Endothelial cell of umbilical vein (primary cell): ENCODE measurements around the gene DPP6. TPM values are rescaled to one million over a fixed set of nuclear protein-coding genes. Genes with fewer than 3 reads are reported as not detected.

Experiments
- BruUV-seq: library from RNA; stranded (reverse); fragments of 400-500 nt; replicated peaks from 2 replicates; lab custom pipeline; 2021; lab: Mats Ljungman, UMichigan
- CTCF ChIA-PET: fragments of 300-600, 350-600 bp; sonication (Branson Sonifier 250); formaldehyde crosslinking; loops from one replicate; lab custom pipeline; 2021; ENCODE audit warnings: antibody characterized with exemption, inconsistent platforms; lab: Charles Lee
- POLR2A ChIA-PET: fragments of 300-600, 350-600 bp; sonication (Branson Sonifier 250); formaldehyde crosslinking; loops from one replicate; lab custom pipeline; 2021; ENCODE audit warnings: antibody characterized with exemption, inconsistent platforms; lab: Charles Lee
- DNase-seq: peaks from one replicate; pipeline ENCODE4 v3.0.0-alpha.2; 2011; ENCODE audit warnings: low read depth, low spot score
- FAIRE-seq: peaks from 2 replicates; lab custom pipeline; 2011; peaks lifted over from hg19 to GRCh38; lab: Jason Lieb, UNC
- H2AFZ ChIP-seq: 2 replicates; pipeline ENCODE4 v1.6.0; 2012; ENCODE audit warnings: low read depth, low read length, control low read depth, inconsistent platforms
- H3K27ac ChIP-seq: 2 replicates; pipeline ENCODE4 v1.5.1; 2011; ENCODE audit warnings: low read depth, mild to moderate bottlenecking, control low read depth, low read length, moderate library complexity; ENCODE audit not compliant: insufficient read depth
- H3K27me3 ChIP-seq, 2 experiments: 2 replicates each; pipeline versions ENCODE4 v1.6.0 to v1.6.1; 2011; ENCODE audit warnings: low read length in 2 of 2, mixed read lengths in 1 of 2; ENCODE audit not compliant: control insufficient read depth in 2 of 2, insufficient read depth in 2 of 2
- H3K36me3 ChIP-seq, 2 experiments: 2 replicates in 1 of 2; 3 replicates in 1 of 2; pipeline ENCODE4 v1.5.1; 2011; ENCODE audit warnings: low read length in 2 of 2, mild to moderate bottlenecking in 1 of 2, moderate library complexity in 1 of 2; ENCODE audit not compliant: control insufficient read depth in 2 of 2, insufficient read depth in 2 of 2; ENCODE audit errors: extremely low read depth in 1 of 2
- H3K4me1 ChIP-seq: 3 replicates; pipeline ENCODE4 v1.5.1; 2011; ENCODE audit warnings: mild to moderate bottlenecking, low read length; ENCODE audit not compliant: control insufficient read depth, insufficient read depth; ENCODE audit errors: extremely low read depth
- H3K4me2 ChIP-seq: 2 replicates; pipeline ENCODE4 v1.6.1; 2011; ENCODE audit warnings: low read length, control low read depth, mixed read lengths; ENCODE audit not compliant: insufficient read depth
- H3K4me3 ChIP-seq, 3 experiments: fragments of 200-600 bp in 1 of 3; sonication (generic), shearing (Covaris generic) in 1 of 3; replicated peaks in 1 of 3; 2 replicates each; pipeline ENCODE4 v1.5.1; 2011 to 2016; ENCODE audit warnings: control low read depth in 3 of 3, low read length in 3 of 3, mild to moderate bottlenecking in 2 of 3, inconsistent platforms in 1 of 3, low read depth in 1 of 3, moderate library complexity in 1 of 3; ENCODE audit not compliant: insufficient read depth in 1 of 3
- H3K79me2 ChIP-seq: 2 replicates; pipeline ENCODE4 v1.6.0; 2012; ENCODE audit warnings: low read length, inconsistent platforms; ENCODE audit not compliant: control insufficient read depth, insufficient read depth
- H3K9ac ChIP-seq: replicated peaks from 2 replicates; pipeline ENCODE3; 2011; ENCODE audit warnings: low read length, control low read depth; ENCODE audit not compliant: insufficient read depth; ENCODE audit errors: extremely low read depth
- H3K9me1 ChIP-seq: replicated peaks from 3 replicates; pipeline ENCODE4 v1.6.0; 2011; ENCODE audit warnings: mild to moderate bottlenecking, low read length; ENCODE audit not compliant: control insufficient read depth, insufficient read depth; ENCODE audit errors: extremely low read depth
- H3K9me3 ChIP-seq: replicated peaks from 2 replicates; pipeline ENCODE4 v1.5.1; 2012; ENCODE audit warnings: low read length, inconsistent platforms; ENCODE audit not compliant: control insufficient read depth, insufficient read depth
- H4K20me1 ChIP-seq: replicated peaks from 2 replicates; pipeline ENCODE3; 2011; ENCODE audit warnings: mild to moderate bottlenecking, low read length; ENCODE audit not compliant: control insufficient read depth, insufficient read depth; ENCODE audit errors: extremely low read depth
- CTCF ChIP-seq, 2 donors: IDR thresholded peaks; 1 replicate in 1 of 2; 2 replicates in 1 of 2; pipeline ENCODE4 v1.5.1; 2011; ENCODE audit warnings: low read length in 2 of 2, mild to moderate bottlenecking in 2 of 2, moderate library complexity in 2 of 2, control low read depth in 1 of 2, inconsistent platforms in 1 of 2, low read depth in 1 of 2; ENCODE audit not compliant: insufficient read depth in 1 of 2; ENCODE audit errors: extremely low read depth in 1 of 2
- EZH2 ChIP-seq: IDR thresholded peaks from 2 replicates; pipeline ENCODE4 v1.6.1; 2012; ENCODE audit warnings: borderline replicate concordance, low read depth, mild to moderate bottlenecking, moderate library complexity, low read length, inconsistent platforms; ENCODE audit not compliant: severe bottlenecking
- FOS ChIP-seq: IDR thresholded peaks from 2 replicates; pipeline ENCODE4 v1.6.1; 2011; ENCODE audit warnings: mild to moderate bottlenecking, low read length, moderate library complexity, borderline replicate concordance; ENCODE audit not compliant: insufficient read depth
- GATA2 ChIP-seq: IDR thresholded peaks from 2 replicates; pipeline ENCODE4 v1.7.0; 2011; ENCODE audit warnings: low read depth, mild to moderate bottlenecking, moderate library complexity, mixed read lengths, low read length; ENCODE audit not compliant: insufficient read length, insufficient read depth
- MYC ChIP-seq: IDR thresholded peaks from one replicate; pipeline ENCODE4 v1.6.1; 2011; ENCODE audit warnings: mild to moderate bottlenecking, low read depth, low read length
- POLR2A ChIP-seq: IDR thresholded peaks from 2 replicates; pipeline ENCODE4 v1.6.1; 2012; ENCODE audit warnings: low read depth, mild to moderate bottlenecking, control low read depth, low read length
- POLR2AphosphoS5 ChIP-seq: IDR thresholded peaks from 2 replicates; pipeline ENCODE4 v1.6.1; 2012; ENCODE audit warnings: low read depth, mild to moderate bottlenecking, control low read depth, low read length, moderate library complexity; ENCODE audit not compliant: insufficient read depth
- dilution Hi-C: fragments of 300-500 bp; cut with MboI; formaldehyde crosslinking; loops from one replicate; pipeline ENCODE4 v1.15.0; 2019; ENCODE audit warnings: low sequenced_read_pairs; ENCODE audit not compliant: extremely low pct_ligation_motif_present
- intact Hi-C: fragments of 100-400 bp; cut with micrococcal nuclease; formaldehyde crosslinking; loops from one replicate; pipeline ENCODE4 v1.10.0; 2022
- polyA plus RNA-seq, 4 experiments: library from polyadenylated mRNA; depleted of rRNA in 3 of 4; stranded (reverse) in 3 of 4; unstranded in 1 of 4; fragments of >200 nt; gene quantifications; 2 replicates each; pipeline versions ENCODE4 v1.2.1 to v1.2.3, GENCODE V29; 2011 to 2012; ENCODE audit warnings: missing spikeins in 1 of 4
- total RNA-seq: library from RNA; stranded (reverse); gene quantifications from 2 replicates; pipeline ENCODE4 v1.2.3, GENCODE V29; 2021
- TF ChIP-seq, protein P1 (sequence below): IDR thresholded peaks from 2 replicates; pipeline ENCODE4 v1.6.1; 2011; ENCODE audit not compliant: insufficient read depth, insufficient read length

DPP6 gene
- total and polyA plus RNA-seq, 2 donors (not counting 3 experiments of a cell fraction or from before 2014, with no cell fraction given): not detected

DNA sequence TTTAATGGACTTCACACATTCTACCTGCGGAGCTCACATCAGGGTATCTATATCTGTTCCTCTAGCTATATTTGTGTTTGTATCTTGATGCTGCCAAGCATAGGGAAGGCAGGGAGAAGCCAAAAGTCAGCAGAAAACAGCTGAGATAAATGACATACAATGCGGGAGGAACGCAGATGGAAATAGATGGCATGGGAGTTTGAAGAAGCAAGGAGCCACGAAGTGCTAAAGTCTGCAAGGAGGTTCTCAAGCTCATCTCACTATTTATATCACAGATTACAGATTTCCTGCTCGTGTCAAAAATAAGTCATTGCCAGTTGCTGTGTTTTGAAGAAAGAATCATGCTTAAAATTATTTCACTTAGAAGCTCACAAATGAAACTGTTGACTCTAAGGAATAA, 180.5 kb downstream of the DPP6 start:
- Histone ChIP-seq H3K4me3 (no peak overlapping the region), H3K27ac (no peak overlapping the region), H3K27me3 (no peaks in the 10 kb centered on the region), H3K9me3 (peaks cover 10% of the 10 kb centered on the region), H4K20me1 (no peaks in the 10 kb centered on the region), H2AFZ (no peak overlapping the region), H3K9ac (no peak overlapping the region), H3K4me1 (no peaks in the 10 kb centered on the region), H3K79me2 (no peaks in the 10 kb centered on the region), H3K4me2 (no peak overlapping the region), H3K36me3 (no peaks in the 10 kb centered on the region), H3K9me1 (no peaks in the 10 kb centered on the region)
- TF ChIP-seq MYC (no peak), POLR2AphosphoS5 (no peak), EZH2 (no peak), GATA2 (no peak), CTCF (IDR thresholded peaks at IDR 0.05; ENCODE audit: extremely low read depth in 1 of 2, insufficient read depth in 1 of 2, low read depth in 1 of 2, low read length in 2 of 2) (no peak), FOS (no peak), POLR2A (no peak)
- TF ChIP-seq, protein P1, sequence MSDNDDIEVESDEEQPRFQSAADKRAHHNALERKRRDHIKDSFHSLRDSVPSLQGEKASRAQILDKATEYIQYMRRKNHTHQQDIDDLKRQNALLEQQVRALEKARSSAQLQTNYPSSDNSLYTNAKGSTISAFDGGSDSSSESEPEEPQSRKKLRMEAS: no peak
- no TSS peak for BruUV-seq
- FAIRE-seq (no peak), DNase-seq (no peak)
- CTCF ChIA-PET: no interaction called here
- intact Hi-C loops: no loop called here
- dilution Hi-C loops: no loop called here
- POLR2A ChIA-PET: no interaction called here
